K562 (cell line): ENCODE measurements around the gene NRG3. TPM values are rescaled to one million over a fixed set of nuclear protein-coding genes. Genes with fewer than 3 reads are reported as not detected.

Experiments
- ATAC-seq: fragments of 200-7000 bp; cut with Tn5 transposase; 3 replicates; pipeline ENCODE4 v1.9.1; 2020; ENCODE audit warnings: moderate library complexity
- BruUV-seq: library from RNA; stranded (reverse); fragments of 400-500 nt; replicated peaks from 2 replicates; lab custom pipeline; 2021; lab: Mats Ljungman, UMichigan
- CTCF ChIA-PET: fragments of 300-600 bp; formaldehyde crosslinking; extraction: SDS; loops from one replicate; lab custom pipeline; 2021; ENCODE audit warnings: low intra/inter-chr PET ratio; lab: Yijun Ruan, JAX
- POLR2A ChIA-PET: fragments of 300-600, 350-650 bp; sonication (Branson Sonifier 250); formaldehyde crosslinking; extraction: SDS; loops from one replicate; lab custom pipeline; 2021; ENCODE audit warnings: antibody characterized with exemption, inconsistent platforms; lab: Yijun Ruan, JAX
- DNase-seq, 4 experiments: peaks; one replicate each; pipeline versions ENCODE4 v3.0.0 to v3.0.0-alpha.2; 2011 to 2018; ENCODE audit warnings: low spot score in 3 of 4, mixed read lengths in 3 of 4; ENCODE audit errors: extremely low read depth in 1 of 4
- FAIRE-seq: peaks from 2 replicates; lab custom pipeline; 2011; peaks lifted over from hg19 to GRCh38; lab: Jason Lieb, UNC
- H2AFZ ChIP-seq: 2 replicates; pipeline ENCODE4 v1.6.0; 2011; ENCODE audit warnings: low read depth, low read length, control low read depth, inconsistent platforms
- H3K27ac ChIP-seq: fragments of 200-600 bp; 3 replicates; pipeline ENCODE4 v1.8.0; 2011; ENCODE audit warnings: low read depth, mild to moderate bottlenecking, control low read depth, inconsistent platforms, low read length, moderate library complexity, mixed read lengths; ENCODE audit errors: extremely low read depth
- H3K27me3 ChIP-seq, 2 experiments: fragments of 300-600 bp in 1 of 2; 2 replicates in 1 of 2; 3 replicates in 1 of 2; pipeline versions ENCODE4 v1.6.0 to v1.8.0; 2011; ENCODE audit warnings: inconsistent platforms in 2 of 2, low read length in 2 of 2, mild to moderate bottlenecking in 1 of 2, mixed read lengths in 1 of 2, moderate library complexity in 1 of 2; ENCODE audit not compliant: control insufficient read depth in 2 of 2, insufficient read depth in 2 of 2
- H3K36me3 ChIP-seq: fragments of 300-600 bp; 3 replicates; pipeline ENCODE4 v1.8.0; 2011; ENCODE audit warnings: mild to moderate bottlenecking, low read length, inconsistent platforms; ENCODE audit not compliant: control insufficient read depth, insufficient read depth
- H3K4me1 ChIP-seq, 2 experiments: fragments of 200-600 bp in 1 of 2; replicated peaks in 1 of 2; 2 replicates in 1 of 2; 3 replicates in 1 of 2; pipeline versions ENCODE4 v1.5.1 to v1.8.0; 2011; ENCODE audit warnings: inconsistent platforms in 2 of 2, low read length in 2 of 2, mild to moderate bottlenecking in 1 of 2, mixed read lengths in 1 of 2, moderate library complexity in 1 of 2; ENCODE audit not compliant: control insufficient read depth in 2 of 2, insufficient read depth in 2 of 2
- H3K4me2 ChIP-seq: 2 replicates; pipeline ENCODE4 v1.6.1; 2011; ENCODE audit warnings: low read length, control low read depth, inconsistent platforms, mixed read lengths; ENCODE audit not compliant: insufficient read depth
- H3K4me3 ChIP-seq: fragments of 200-600 bp; sonication (generic), shearing (Covaris generic); 2 replicates; pipeline ENCODE4 v1.5.1; 2016; ENCODE audit warnings: control low read depth, inconsistent platforms
- H3K79me2 ChIP-seq: fragments of 200-600 bp; 3 replicates; pipeline ENCODE4 v1.8.0; 2011; ENCODE audit warnings: low read length, inconsistent platforms; ENCODE audit not compliant: control insufficient read depth, insufficient read depth
- H3K9ac ChIP-seq, 2 experiments: 2 replicates each; pipeline versions ENCODE4 v1.6.0 to v1.6.1; 2011; ENCODE audit warnings: low read depth in 2 of 2, low read length in 2 of 2, control low read depth in 1 of 2, inconsistent platforms in 1 of 2, mild to moderate bottlenecking in 1 of 2, mixed read lengths in 1 of 2; ENCODE audit not compliant: insufficient read depth in 1 of 2
- H3K9me1 ChIP-seq: one replicate; pipeline ENCODE4 v1.6.0; 2011; ENCODE audit warnings: inconsistent platforms, mild to moderate bottlenecking, low read length, moderate library complexity; ENCODE audit not compliant: control insufficient read depth, insufficient read depth
- H3K9me3 ChIP-seq: replicated peaks from 2 replicates; pipeline ENCODE4 v1.5.1; 2011; ENCODE audit warnings: low read depth, low read length, inconsistent platforms; ENCODE audit not compliant: control insufficient read depth, insufficient read depth
- H4K20me1 ChIP-seq: replicated peaks from 2 replicates; pipeline ENCODE4 v1.6.1; 2011; ENCODE audit warnings: low read length, inconsistent platforms, mixed read lengths; ENCODE audit not compliant: control insufficient read depth, insufficient read depth
- ATF3 ChIP-seq, 2 experiments: fragments of 450-650 bp in 1 of 2; sonication (generic) in 1 of 2; formaldehyde crosslinking in 1 of 2; IDR thresholded peaks in 1 of 2; conservative IDR thresholded peaks in 1 of 2; 2 replicates each; pipeline versions ENCODE4 v1.6.1 to v1.8.1; 2016 to 2023; ENCODE audit warnings: mild to moderate bottlenecking in 2 of 2, moderate library complexity in 2 of 2, inconsistent platforms in 1 of 2, missing genetic modification reagents in 1 of 2
- FOXO4 ChIP-seq: fragments of 450-650 bp; formaldehyde crosslinking; IDR thresholded peaks from 2 replicates; pipeline ENCODE4 v1.4.0; 2020; ENCODE audit warnings: mild to moderate bottlenecking, moderate library complexity
- HDAC6 ChIP-seq: IDR thresholded peaks from 2 replicates; pipeline ENCODE4 v1.6.1; 2012; ENCODE audit warnings: low read depth, mild to moderate bottlenecking, control low read depth, inconsistent platforms, low read length, moderate library complexity
- NFE2 ChIP-seq: IDR thresholded peaks from 2 replicates; pipeline ENCODE4 v1.6.1; 2014; ENCODE audit warnings: antibody characterized with exemption, low read depth
- XRCC3 ChIP-seq: fragments of 450-650 bp; IDR thresholded peaks from 2 replicates; pipeline ENCODE4 v1.6.1; 2017; ENCODE audit warnings: mild to moderate bottlenecking, moderate library complexity
- ZC3H8 ChIP-seq: fragments of 450-650 bp; IDR thresholded peaks from 2 replicates; pipeline ENCODE4 v1.6.1; 2017
- ZNF561 ChIP-seq: fragments of 450-650 bp; formaldehyde crosslinking; conservative IDR thresholded peaks from 2 replicates; pipeline ENCODE4 v1.4.0; 2020; ENCODE audit warnings: mild to moderate bottlenecking, moderate library complexity
- WGBS: fragments of 100-300 bp; shearing (Covaris generic); methylation state at CpG from one replicate; pipeline ENCODE4 v1.1.6; 2016; ENCODE audit warnings: low coverage, mixed read lengths; ENCODE audit not compliant: insufficient coverage; ENCODE audit errors: missing lambda C conversion rate; 5-methylcytosine and 5-hydroxymethylcytosine counted together
- in situ Hi-C: fragments of 300-500 bp; cut with MboI; formaldehyde crosslinking; loops from 4 replicates; pipeline ENCODE4 v1.15.0; 2018; ENCODE audit warnings: inconsistent platforms, mixed read lengths
- intact Hi-C: fragments of 100-400 bp; cut with micrococcal nuclease; formaldehyde crosslinking; loops from 2 replicates; pipeline ENCODE4 v1.14.2; 2022
- polyA plus RNA-seq, 8 experiments: library from polyadenylated mRNA; depleted of rRNA in 4 of 8; stranded (reverse) in 5 of 8; unstranded in 3 of 8; fragments of >200 nt; fragmentation: Nextera tagmentation in 2 of 8; fragmentation: Illumina TruSeq in 1 of 8; extraction: Ambion mirVana in 2 of 8; extraction: Trizol in 1 of 8; gene quantifications; 2 replicates each; pipeline versions ENCODE4 v1.2.1 to v1.2.3, GENCODE V29; 2011 to 2014; ENCODE audit warnings: inconsistent platforms in 1 of 8, missing spikeins in 1 of 8
- total RNA-seq, 7 experiments: library from RNA; depleted of rRNA in 6 of 7; stranded (reverse); fragments of >200 nt in 6 of 7; fragmentation: Illumina TruSeq in 2 of 7; extraction: Trizol in 2 of 7; gene quantifications; 2 replicates each; pipeline versions ENCODE4 v1.2.1 to v1.2.3, GENCODE V29; 2011 to 2021; ENCODE audit warnings: low replicate concordance in 1 of 7

The NRG3 gene
- total and polyA plus RNA-seq, 9 of the 15 experiments (the other 6 are each of a cell fraction or from before 2014, with no cell fraction given): not detected

GRCh38 chr10:82149674-82150073 is 274.7 kb downstream of the NRG3 start (continued):
- TF ChIP-seq FOXO4 (CRISPR knock-in tag): no peak
- TF ChIP-seq ZNF561 (CRISPR knock-in tag): no peak
- no peak for TF ChIP-seq XRCC3
- TF ChIP-seq ATF3 (IDR thresholded peaks at IDR 0.05): no peak
- TF ChIP-seq ATF3 (CRISPR knock-in tag; conservative IDR thresholded peaks at IDR 0.05): no peak
- TF ChIP-seq NFE2: no peak

GRCh38 chr10:82150123-82150900 is 275.3 kb downstream of the NRG3 start:
- WGBS: 4% methylated on average over 9 of the region's 9 CpGs

More at GRCh38 chr10:82150123-82150900, 275.3 kb downstream of the NRG3 start:
- Histone ChIP-seq H3K9me1 (no peaks in the 10 kb centered on the region), H3K4me1 (no peaks in the 10 kb centered on the region), H3K9ac (no peak overlapping the region), H3K9me3 (no peaks in the 10 kb centered on the region; the same call in 1 of the 2 replicates), H2AFZ (no peak overlapping the region), H3K79me2 (no peaks in the 10 kb centered on the region), H3K36me3 (no peaks in the 10 kb centered on the region), H3K27ac (no peak overlapping the region), H4K20me1 (no peaks in the 10 kb centered on the region), H3K4me2 (no peak overlapping the region), H3K4me3 (no peak overlapping the region)
- no TSS peak for BruUV-seq
- POLR2A ChIA-PET: no interaction called here
- in situ Hi-C loops: no loop called here
- FAIRE-seq: no peak
- no peak for ATAC-seq
- DNase-seq: peak in 1 of 4 experiments; percentile 6
- intact Hi-C loops: no loop called here
- TF ChIP-seq HDAC6 (no peak), ZC3H8 (no peak)
- TF ChIP-seq, all 486 proteins: peak for 0
- CTCF ChIA-PET: no interaction called here
- no peaks in the 10 kb centered on the region for H3K27me3 ChIP-seq
